ENCODE results near the gene PLEKHA3. TPM values are rescaled to one million over a fixed set of nuclear protein-coding genes. Genes with fewer than 3 reads are reported as not detected.

The PLEKHA3 gene
- total and polyA plus RNA-seq, 9 of the 15 experiments (the other 6 are each of a cell fraction or from before 2014, with no cell fraction given): 2.3 to 23.4 (median 10.5) TPM

DNA sequence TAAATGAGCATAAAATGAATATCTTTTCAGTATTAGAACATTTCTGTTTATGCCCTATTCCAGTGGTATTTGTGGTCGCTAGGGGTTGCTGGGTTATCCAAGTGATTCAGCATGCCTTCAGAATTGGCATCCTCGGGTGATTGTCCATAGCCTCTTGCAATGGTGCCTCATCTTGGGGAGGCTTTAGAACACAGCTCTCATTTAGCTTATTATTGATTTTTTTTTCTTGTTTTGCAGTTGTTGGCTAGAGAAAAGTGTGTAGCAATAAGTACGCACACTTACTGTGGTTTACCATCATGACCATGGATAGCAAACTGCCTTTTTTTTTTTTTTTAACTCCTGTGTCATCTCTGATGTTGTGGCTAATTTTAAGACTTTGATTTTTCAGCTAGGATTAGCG is 33.6 kb downstream of the PLEKHA3 start:
- DNase-seq (ENCODE audit: extremely low read depth in 1 of 4, low spot score in 3 of 4) (no peak), FAIRE-seq (no peak), ATAC-seq (no peak)
- no peaks in the 10 kb centered on the region for H3K9me3 ChIP-seq (replicated peaks; ENCODE audit: control insufficient read depth, insufficient read depth, low read depth, low read length)
- no peak for TF ChIP-seq ZNF830 (CRISPR knock-in tag; IDR thresholded peaks at IDR 0.05)
- TF ChIP-seq, protein P1, sequence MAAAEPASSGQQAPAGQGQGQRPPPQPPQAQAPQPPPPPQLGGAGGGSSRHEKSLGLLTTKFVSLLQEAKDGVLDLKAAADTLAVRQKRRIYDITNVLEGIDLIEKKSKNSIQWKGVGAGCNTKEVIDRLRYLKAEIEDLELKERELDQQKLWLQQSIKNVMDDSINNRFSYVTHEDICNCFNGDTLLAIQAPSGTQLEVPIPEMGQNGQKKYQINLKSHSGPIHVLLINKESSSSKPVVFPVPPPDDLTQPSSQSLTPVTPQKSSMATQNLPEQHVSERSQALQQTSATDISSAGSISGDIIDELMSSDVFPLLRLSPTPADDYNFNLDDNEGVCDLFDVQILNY (CRISPR knock-in tag; IDR thresholded peaks at IDR 0.05): no peak
- TF ChIP-seq, protein P2, sequence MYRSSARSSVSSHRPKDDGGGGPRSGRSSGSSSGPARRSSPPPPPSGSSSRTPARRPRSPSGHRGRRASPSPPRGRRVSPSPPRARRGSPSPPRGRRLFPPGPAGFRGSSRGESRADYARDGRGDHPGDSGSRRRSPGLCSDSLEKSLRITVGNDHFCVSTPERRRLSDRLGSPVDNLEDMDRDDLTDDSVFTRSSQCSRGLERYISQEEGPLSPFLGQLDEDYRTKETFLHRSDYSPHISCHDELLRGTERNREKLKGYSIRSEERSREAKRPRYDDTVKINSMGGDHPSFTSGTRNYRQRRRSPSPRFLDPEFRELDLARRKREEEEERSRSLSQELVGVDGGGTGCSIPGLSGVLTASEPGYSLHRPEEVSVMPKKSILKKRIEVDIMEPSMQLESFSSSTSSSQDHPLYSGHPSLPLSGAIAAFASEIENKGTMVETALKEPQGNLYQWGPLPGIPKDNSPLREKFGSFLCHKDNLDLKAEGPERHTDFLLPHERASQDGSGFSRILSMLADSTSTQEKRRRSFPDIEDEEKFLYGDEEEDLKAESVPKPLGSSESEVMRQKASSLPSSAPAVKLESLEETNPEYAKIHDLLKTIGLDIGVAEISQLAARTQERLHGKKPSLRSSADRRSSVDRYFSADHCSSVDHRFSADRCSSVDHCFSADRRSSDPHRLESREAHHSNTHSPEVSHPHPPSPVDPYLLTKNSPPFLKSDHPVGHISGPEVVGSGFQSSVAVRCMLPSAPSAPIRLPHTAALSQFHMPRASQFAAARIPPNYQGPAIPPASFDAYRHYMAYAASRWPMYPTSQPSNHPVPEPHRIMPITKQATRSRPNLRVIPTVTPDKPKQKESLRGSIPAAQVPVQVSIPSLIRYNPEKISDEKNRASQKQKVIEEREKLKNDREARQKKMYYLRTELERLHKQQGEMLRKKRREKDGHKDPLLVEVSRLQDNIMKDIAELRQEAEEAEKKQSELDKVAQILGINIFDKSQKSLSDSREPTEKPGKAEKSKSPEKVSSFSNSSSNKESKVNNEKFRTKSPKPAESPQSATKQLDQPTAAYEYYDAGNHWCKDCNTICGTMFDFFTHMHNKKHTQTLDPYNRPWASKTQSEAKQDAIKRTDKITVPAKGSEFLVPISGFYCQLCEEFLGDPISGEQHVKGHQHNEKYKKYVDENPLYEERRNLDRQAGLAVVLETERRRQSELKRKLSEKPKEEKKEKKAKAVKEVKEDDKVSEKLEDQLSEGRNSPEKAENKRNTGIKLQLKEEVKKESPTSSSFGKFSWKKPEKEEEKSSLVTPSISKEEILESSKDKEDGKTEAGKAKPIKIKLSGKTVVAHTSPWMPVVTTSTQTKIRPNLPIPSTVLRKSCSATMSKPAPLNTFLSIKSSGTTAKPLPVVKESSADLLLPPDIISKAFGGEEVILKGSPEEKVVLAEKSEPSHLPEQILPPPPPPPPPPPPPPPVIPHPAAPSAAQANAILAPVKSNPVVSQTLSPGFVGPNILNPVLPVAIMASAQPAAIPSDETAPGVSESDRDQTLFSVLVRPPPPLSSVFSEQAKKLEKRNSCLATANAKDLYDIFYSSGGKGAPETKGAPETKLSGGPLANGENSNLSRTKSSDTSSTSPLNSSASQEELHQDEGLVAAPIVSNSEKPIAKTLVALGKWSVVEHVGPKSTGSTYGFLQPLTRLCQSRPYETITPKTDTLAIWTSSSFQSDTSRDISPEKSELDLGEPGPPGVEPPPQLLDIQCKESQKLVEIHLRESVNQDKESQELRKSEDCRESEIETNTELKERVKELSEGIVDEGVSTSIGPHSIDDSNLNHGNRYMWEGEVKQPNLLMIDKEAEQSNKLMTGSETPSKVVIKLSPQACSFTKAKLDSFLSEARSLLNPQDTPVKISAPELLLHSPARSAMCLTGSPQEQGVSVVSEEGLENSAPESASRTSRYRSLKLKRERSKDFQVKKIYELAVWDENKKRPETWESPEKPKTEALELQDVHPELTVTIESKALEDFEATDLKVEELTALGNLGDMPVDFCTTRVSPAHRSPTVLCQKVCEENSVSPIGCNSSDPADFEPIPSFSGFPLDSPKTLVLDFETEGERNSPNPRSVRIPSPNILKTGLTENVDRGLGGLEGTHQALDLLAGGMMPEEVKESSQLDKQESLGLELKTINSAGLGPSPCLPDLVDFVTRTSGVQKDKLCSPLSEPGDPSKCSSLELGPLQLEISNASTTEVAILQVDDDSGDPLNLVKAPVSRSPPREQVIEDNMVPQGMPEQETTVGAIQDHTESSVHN (IDR thresholded peaks at IDR 0.05; ENCODE audit: borderline replicate concordance in 1 of 2, low read depth in 1 of 2): no peak
- no peaks in the 10 kb centered on the region for H3K79me2 ChIP-seq (ENCODE audit: control insufficient read depth, insufficient read depth, low read length)
- no peaks in the 10 kb centered on the region for H4K20me1 ChIP-seq (replicated peaks; ENCODE audit: control insufficient read depth, insufficient read depth, low read length)
- H3K27me3 ChIP-seq (ENCODE audit: control insufficient read depth in 2 of 2, insufficient read depth in 2 of 2, low read length in 2 of 2): no peaks in the 10 kb centered on the region
- ChIA-PET POLR2A (no interaction called here), CTCF (ENCODE audit: low intra/inter-chr PET ratio) (interaction anchor here (0.6 kb wide), 1 partner anchor 1121 kb away, joined by 3 read pairs; no protein-coding TSS in a partner anchor)
- in situ Hi-C loops (cut with MboI): no loop called here
- H3K36me3 ChIP-seq (ENCODE audit: control insufficient read depth, insufficient read depth, low read length): no peaks in the 10 kb centered on the region; the same call in 2 of the 3 replicates
- no TSS peak for BruUV-seq (replicated peaks)
- no peak overlapping the region for H3K9ac ChIP-seq (ENCODE audit: insufficient read depth in 1 of 2, low read depth in 2 of 2, low read length in 2 of 2)
- no peak overlapping the region for H3K4me3 ChIP-seq
- intact Hi-C loops (cut with micrococcal nuclease): no loop called here
- no peak overlapping the region for H2AFZ ChIP-seq (ENCODE audit: low read depth, low read length)
- no peak overlapping the region for H3K27ac ChIP-seq (ENCODE audit: extremely low read depth, low read depth, low read length)
- no peaks in the 10 kb centered on the region for H3K4me1 ChIP-seq (replicated peaks in 1 of 2; ENCODE audit: control insufficient read depth in 2 of 2, insufficient read depth in 2 of 2, low read length in 2 of 2)
- 85% methylated on average over 4 of the region's 4 CpGs for WGBS (ENCODE audit: insufficient coverage, low coverage, missing lambda C conversion rate)
- no peaks in the 10 kb centered on the region for H3K9me1 ChIP-seq (ENCODE audit: control insufficient read depth, insufficient read depth, low read length)
- H3K4me2 ChIP-seq (ENCODE audit: insufficient read depth, low read length): no peak overlapping the region
